Daoy (cell line): ENCODE data around the gene CYLC2. TPM values are rescaled to one million over a fixed set of nuclear protein-coding genes. Genes with fewer than 3 reads are reported as not detected.

Experiments used
- DNase-seq: peaks from one replicate; pipeline ENCODE4 v3.0.0-alpha.2; 2015; ENCODE audit warnings: low read depth
- total RNA-seq: library from RNA; depleted of rRNA; stranded (reverse); fragments of >200 nt; shearing (Covaris generic); gene quantifications from 2 replicates; pipeline ENCODE4 v1.2.3, GENCODE V29; 2014; rRNA removed

CYLC2 gene
- total RNA-seq, result not detected in 2 replicates

- no peak for DNase-seq
Measured at GRCh38 chr9:102995033-102995432, at the start of gene CYLC2. Gene CYLC2 (plus strand): TSS chr9:102995333. CDS start chr9:102995381, 48 bp downstream.

GRCh38 chr9:102950346-102950745 is 44.8 kb upstream of the CYLC2 start:
- DNase-seq, result no peak

- no peak for DNase-seq
Measured at GRCh38 chr9:102966999-102967398, 28.1 kb upstream of the CYLC2 start.

- DNase-seq, result no peak
Measured at GRCh38 chr9:102967979-102968378, 27.2 kb upstream of the CYLC2 start.

- no peak for DNase-seq
Measured at GRCh38 chr9:102972780-102973179, 22.4 kb upstream of the CYLC2 start.

- no peak for DNase-seq
Measured at GRCh38 chr9:102974530-102974929, 20.6 kb upstream of the CYLC2 start.

- DNase-seq, result no peak
Measured at GRCh38 chr9:102975251-102975650, 19.9 kb upstream of the CYLC2 start.

GRCh38 chr9:102985162-102985895 is 9.8 kb upstream of the CYLC2 start:
- no peak for DNase-seq

GRCh38 chr9:102986425-102986824 is 8.7 kb upstream of the CYLC2 start:
- DNase-seq, result no peak

GRCh38 chr9:103003689-103004088 is 8.6 kb downstream of the CYLC2 start:
- DNase-seq, result no peak

GRCh38 chr9:103014242-103014641 is 19.1 kb downstream of the CYLC2 start:
- DNase-seq, result no peak

- no peak for DNase-seq
Measured at GRCh38 chr9:103025796-103026195, 30.7 kb downstream of the CYLC2 start.

GRCh38 chr9:103037508-103038477 is 42.7 kb downstream of the CYLC2 start:
- no peak for DNase-seq

- no peak for DNase-seq
Measured at GRCh38 chr9:103041961-103042360, 46.8 kb downstream of the CYLC2 start.
